AG04450 (cell line): ENCODE results near the gene ATP8A2. TPM values are rescaled to one million over a fixed set of nuclear protein-coding genes. Genes with fewer than 3 reads are reported as not detected.
"Not testable (repeated sequence)": the region's sequence is repeated elsewhere in the genome, so short reads cannot be mapped to it uniquely, and the experiment has no call there.

ENCODE experiments used
- CTCF ChIA-PET: fragments of 300-600, 350-600 bp; formaldehyde crosslinking; extraction: SDS; loops from one replicate; lab custom pipeline; 2022; ENCODE audit warnings: antibody characterized with exemption, inconsistent platforms; lab: Charles Lee
- POLR2A ChIA-PET: fragments of 350-600 bp; formaldehyde crosslinking; extraction: SDS; loops from one replicate; lab custom pipeline; 2021; ENCODE audit warnings: antibody characterized with exemption, inconsistent platforms; lab: Yijun Ruan, JAX
- DNase-seq: peaks from one replicate; pipeline ENCODE4 v3.0.0-alpha.2; 2011; ENCODE audit warnings: low read depth, low spot score
- H3K27ac ChIP-seq: one replicate; pipeline ENCODE4 v1.5.1; 2012; ENCODE audit warnings: low read depth, low read length, control low read depth
- H3K27me3 ChIP-seq: one replicate; pipeline ENCODE4 v1.6.0; 2012; ENCODE audit warnings: low read length; ENCODE audit not compliant: control insufficient read depth, insufficient read depth
- H3K4me3 ChIP-seq: 2 replicates; pipeline ENCODE4 v1.5.1; 2011; ENCODE audit warnings: mild to moderate bottlenecking, low read depth, low read length, control low read depth
- H3K9me3 ChIP-seq: 2 replicates; pipeline ENCODE4 v1.5.1; 2012; ENCODE audit warnings: low read length; ENCODE audit not compliant: control insufficient read depth, insufficient read depth
- CTCF ChIP-seq: IDR thresholded peaks from 2 replicates; pipeline ENCODE4 v1.5.1; 2011; ENCODE audit warnings: low read depth, low read length, control low read depth, inconsistent platforms
- polyA plus RNA-seq: library from polyadenylated mRNA; depleted of rRNA; stranded (reverse); fragments of >200 nt; gene quantifications from 2 replicates; pipeline ENCODE4 v1.2.3, GENCODE V29; 2011

Gene ATP8A2
- polyA plus RNA-seq, 1 experiment = 0.19 TPM

GRCh38 chr13:25783076-25783475 is 411.3 kb downstream of the ATP8A2 start:
- DNase-seq = no peak
- ChIA-PET CTCF (no interaction called here), POLR2A (no interaction called here)
- TF ChIP-seq CTCF = no peak
- H3K27ac ChIP-seq = no peak overlapping the region
- no peaks in the 10 kb centered on the region for H3K27me3 ChIP-seq
- no peak overlapping the region for H3K4me3 ChIP-seq
- H3K9me3 ChIP-seq = no peaks in the 10 kb centered on the region

- Histone ChIP-seq H3K27ac (no peak overlapping the region), H3K27me3 (no peaks in the 10 kb centered on the region), H3K4me3 (no peak overlapping the region), H3K9me3 (no peaks in the 10 kb centered on the region)
- POLR2A ChIA-PET = no interaction called here
- DNase-seq = no peak
- no peak for TF ChIP-seq CTCF
- CTCF ChIA-PET = no interaction called here
Observed at GRCh38 chr13:25783601-25784024, 411.8 kb downstream of the ATP8A2 start.

GRCh38 chr13:25784119-25784518 is 412.3 kb downstream of the ATP8A2 start:
- H3K4me3 ChIP-seq = no peak overlapping the region
- H3K27me3 ChIP-seq = no peaks in the 10 kb centered on the region
- ChIA-PET POLR2A (no interaction called here), CTCF (no interaction called here)
- H3K9me3 ChIP-seq = no peaks in the 10 kb centered on the region
- TF ChIP-seq CTCF = no peak
- DNase-seq = no peak
- H3K27ac ChIP-seq = no peak overlapping the region

- H3K27ac ChIP-seq, DNase-seq, POLR2A ChIA-PET, H3K27me3 ChIP-seq, H3K9me3 ChIP-seq, H3K4me3 ChIP-seq, CTCF ChIA-PET: not testable (repeated sequence)
Observed at GRCh38 chr13:25790137-25790536, 418.4 kb downstream of the ATP8A2 start.

- POLR2A ChIA-PET = no interaction called here
- Histone ChIP-seq H3K27me3 (no peaks in the 10 kb centered on the region), H3K9me3 (no peaks in the 10 kb centered on the region), H3K4me3 (no peak overlapping the region), H3K27ac (no peak overlapping the region)
- no peak for DNase-seq
- CTCF ChIA-PET = no interaction called here
- TF ChIP-seq CTCF = no peak
Observed at GRCh38 chr13:25795277-25795676, 423.5 kb downstream of the ATP8A2 start.

GRCh38 chr13:25796474-25796873 is 424.7 kb downstream of the ATP8A2 start:
- TF ChIP-seq CTCF = no peak
- DNase-seq = no peak
- POLR2A ChIA-PET = interaction anchor here (0.6 kb wide), 1 partner anchor 683 kb away, joined by 4 read pairs; no protein-coding TSS in a partner anchor
- H3K4me3 ChIP-seq = no peak overlapping the region
- H3K27ac ChIP-seq = no peak overlapping the region
- no peaks in the 10 kb centered on the region for H3K9me3 ChIP-seq
- CTCF ChIA-PET = no interaction called here
- no peaks in the 10 kb centered on the region for H3K27me3 ChIP-seq
